Ascending aorta (tissue), 2 donors: ENCODE results near the gene CTNNBIP1. TPM values are rescaled to one million over a fixed set of nuclear protein-coding genes. Genes with fewer than 3 reads are reported as not detected.

ENCODE experiments used
- DNase-seq, 2 donors: peaks; one replicate each; pipeline ENCODE4 v3.0.0-alpha.2; 2019; ENCODE audit warnings: low spot score in 2 of 2
- H3K27ac ChIP-seq, 2 donors: fragments of 200-600 bp; sonication (generic); one replicate each; pipeline ENCODE4 v1.5.1; 2016 to 2017; ENCODE audit warnings: mild to moderate bottlenecking in 1 of 2
- H3K27me3 ChIP-seq: fragments of 200-600 bp; sonication (generic); one replicate; pipeline ENCODE4 v1.5.1; 2017
- H3K36me3 ChIP-seq, 2 donors: fragments of 200-600 bp; sonication (generic); one replicate each; pipeline ENCODE4 v1.5.1; 2016
- H3K4me1 ChIP-seq, 2 donors: fragments of 200-600 bp; sonication (generic); one replicate each; pipeline ENCODE4 v1.5.1; 2016 to 2017; ENCODE audit warnings: mild to moderate bottlenecking in 1 of 2
- H3K4me3 ChIP-seq, 2 donors: fragments of 200-600 bp; sonication (generic); one replicate each; pipeline ENCODE4 v1.5.1; 2016 to 2017; ENCODE audit warnings: mild to moderate bottlenecking in 1 of 2
- H3K9me3 ChIP-seq, 2 donors: fragments of 200-600 bp; sonication (generic); one replicate each; pipeline ENCODE4 v1.5.1; 2016
- intact Hi-C: fragments of 100-400 bp; cut with DNase I; formaldehyde crosslinking; loops from one replicate; pipeline ENCODE4 v1.15.1; 2023
- total RNA-seq: library from RNA; depleted of rRNA; stranded (reverse); fragments of >200 nt; gene quantifications from one replicate; pipeline ENCODE4 v1.1.0, GENCODE V29; 2016
- TF ChIP-seq, protein P1 (sequence below), 3 experiments: fragments of 200-600 bp in 2 of 3; fragments of 450-650 bp in 1 of 3; sonication (generic) in 2 of 3; IDR thresholded peaks; one replicate each; pipeline ENCODE4 v1.5.1; 2016 to 2019; ENCODE audit warnings: antibody characterized with exemption in 3 of 3, mild to moderate bottlenecking in 1 of 3, moderate library complexity in 1 of 3

Gene CTNNBIP1
- total RNA-seq, 1 donor from 2014 or later: 74.1 TPM

DNA sequence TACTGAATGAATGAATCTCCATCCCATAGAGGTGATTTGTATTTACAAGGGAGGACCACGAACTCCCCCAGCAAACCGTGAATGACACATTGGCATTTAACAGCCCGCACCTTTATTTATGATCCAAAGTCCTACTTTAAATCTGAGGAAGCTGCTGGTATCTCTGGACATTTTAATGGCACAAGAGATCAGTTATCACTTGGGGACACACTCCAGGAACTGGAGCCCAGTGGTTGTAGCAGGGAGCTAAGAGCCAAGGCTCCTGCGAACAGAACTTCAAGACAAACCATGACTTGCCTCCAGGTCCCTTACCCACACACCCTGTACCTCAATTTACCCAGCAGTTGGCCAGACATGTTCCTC, 1.2 kb downstream of the CTNNBIP1 start:
- intact Hi-C loops: no loop called here
- Histone ChIP-seq H3K4me1 (peaks cover 5 to 16% of the 10 kb centered on the region in 2 donors), H3K36me3 (no peaks in the 10 kb centered on the region), H3K27me3 (no peaks in the 10 kb centered on the region), H3K27ac (peak overlapping the region in 1 of 2 donors; percentile 58), H3K4me3 (peak overlapping the region; percentile 93 to 99), H3K9me3 (no peaks in the 10 kb centered on the region)
- TF ChIP-seq, protein P1, sequence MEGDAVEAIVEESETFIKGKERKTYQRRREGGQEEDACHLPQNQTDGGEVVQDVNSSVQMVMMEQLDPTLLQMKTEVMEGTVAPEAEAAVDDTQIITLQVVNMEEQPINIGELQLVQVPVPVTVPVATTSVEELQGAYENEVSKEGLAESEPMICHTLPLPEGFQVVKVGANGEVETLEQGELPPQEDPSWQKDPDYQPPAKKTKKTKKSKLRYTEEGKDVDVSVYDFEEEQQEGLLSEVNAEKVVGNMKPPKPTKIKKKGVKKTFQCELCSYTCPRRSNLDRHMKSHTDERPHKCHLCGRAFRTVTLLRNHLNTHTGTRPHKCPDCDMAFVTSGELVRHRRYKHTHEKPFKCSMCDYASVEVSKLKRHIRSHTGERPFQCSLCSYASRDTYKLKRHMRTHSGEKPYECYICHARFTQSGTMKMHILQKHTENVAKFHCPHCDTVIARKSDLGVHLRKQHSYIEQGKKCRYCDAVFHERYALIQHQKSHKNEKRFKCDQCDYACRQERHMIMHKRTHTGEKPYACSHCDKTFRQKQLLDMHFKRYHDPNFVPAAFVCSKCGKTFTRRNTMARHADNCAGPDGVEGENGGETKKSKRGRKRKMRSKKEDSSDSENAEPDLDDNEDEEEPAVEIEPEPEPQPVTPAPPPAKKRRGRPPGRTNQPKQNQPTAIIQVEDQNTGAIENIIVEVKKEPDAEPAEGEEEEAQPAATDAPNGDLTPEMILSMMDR (IDR thresholded peaks at IDR 0.05): no peak
- DNase-seq: no peak

DNA sequence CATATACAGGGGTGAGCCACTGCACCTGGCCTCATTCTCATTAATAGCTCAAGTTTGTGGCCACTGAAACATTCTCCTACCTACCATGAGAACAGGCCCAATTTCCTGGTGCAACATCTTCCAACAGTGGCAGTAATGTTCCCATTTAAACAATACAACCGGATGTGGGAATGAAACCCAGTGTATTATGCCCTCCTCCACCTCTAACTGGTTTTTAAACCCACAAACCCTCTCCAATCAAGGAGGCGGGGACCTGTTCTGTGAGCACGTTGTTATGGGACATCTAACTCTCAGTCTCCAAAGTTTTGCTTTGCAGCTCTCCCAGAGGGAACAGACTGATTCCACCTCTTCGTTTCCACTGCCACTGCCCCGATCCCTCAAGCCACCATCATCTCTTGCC, 2.6 kb downstream of the CTNNBIP1 start:
- H3K27me3 ChIP-seq: no peaks in the 10 kb centered on the region
- H3K4me1 ChIP-seq: peaks cover 5 to 16% of the 10 kb centered on the region in 2 donors
- H3K9me3 ChIP-seq: no peaks in the 10 kb centered on the region
- H3K4me3 ChIP-seq: no peak overlapping the region
- intact Hi-C loops: no loop called here
- H3K27ac ChIP-seq: no peak overlapping the region
- no peak for DNase-seq
- H3K36me3 ChIP-seq: no peaks in the 10 kb centered on the region
- TF ChIP-seq, protein P1 (IDR thresholded peaks at IDR 0.05): no peak

DNA sequence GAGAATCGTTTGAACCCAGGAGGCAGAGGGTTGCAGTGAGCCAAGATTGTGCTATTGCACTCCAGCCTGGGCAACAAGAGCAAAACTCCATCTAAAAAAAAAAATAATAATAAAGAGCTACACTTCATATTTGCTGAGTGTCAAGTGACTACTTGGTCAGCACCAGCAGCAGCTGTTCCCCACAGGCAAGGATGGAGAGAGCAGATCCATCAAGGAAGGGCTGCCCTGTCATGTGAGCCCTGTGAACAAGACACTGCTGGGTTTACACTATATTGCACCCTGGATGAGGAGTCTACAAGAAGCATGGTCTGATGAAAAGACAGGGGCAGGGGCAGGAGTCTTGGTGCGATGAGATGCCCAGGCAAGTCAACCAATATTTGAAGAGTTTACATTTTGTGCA, 3.6 kb downstream of the CTNNBIP1 start:
- H3K27me3 ChIP-seq: no peaks in the 10 kb centered on the region
- TF ChIP-seq, protein P1 (IDR thresholded peaks at IDR 0.05): no peak
- peaks cover 7 to 22% of the 10 kb centered on the region in 2 donors for H3K4me1 ChIP-seq
- H3K27ac ChIP-seq: no peak overlapping the region
- no peaks in the 10 kb centered on the region for H3K36me3 ChIP-seq
- H3K9me3 ChIP-seq: no peaks in the 10 kb centered on the region
- DNase-seq: no peak
- intact Hi-C loops: no loop called here
- H3K4me3 ChIP-seq: no peak overlapping the region

DNA sequence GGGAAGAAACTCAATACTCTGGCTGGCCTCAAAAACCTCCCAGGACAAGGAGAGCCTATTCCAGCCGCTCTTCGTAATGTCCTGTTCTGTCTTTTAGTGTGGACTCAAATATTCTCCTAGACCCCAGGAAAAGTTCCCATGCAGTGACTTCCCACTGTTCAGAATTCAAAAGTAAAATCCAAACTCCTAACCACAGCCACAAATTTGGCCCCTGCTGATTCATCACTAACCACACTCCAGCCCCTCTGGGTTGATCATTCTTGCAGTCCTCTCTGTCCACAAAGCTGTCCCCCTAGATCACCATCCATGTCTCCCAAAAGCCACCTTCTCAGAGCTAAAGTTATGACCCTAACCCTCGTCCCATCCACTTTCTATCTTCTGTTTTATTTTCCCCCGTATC, 5.1 kb downstream of the CTNNBIP1 start:
- H3K36me3 ChIP-seq: no peaks in the 10 kb centered on the region
- TF ChIP-seq, protein P1 (IDR thresholded peaks at IDR 0.05): no peak
- peaks cover 16 to 29% of the 10 kb centered on the region in 2 donors for H3K4me1 ChIP-seq
- DNase-seq: no peak
- H3K9me3 ChIP-seq: no peaks in the 10 kb centered on the region
- no peaks in the 10 kb centered on the region for H3K27me3 ChIP-seq
- H3K27ac ChIP-seq: no peak overlapping the region
- intact Hi-C loops: no loop called here
- no peak overlapping the region for H3K4me3 ChIP-seq

DNA sequence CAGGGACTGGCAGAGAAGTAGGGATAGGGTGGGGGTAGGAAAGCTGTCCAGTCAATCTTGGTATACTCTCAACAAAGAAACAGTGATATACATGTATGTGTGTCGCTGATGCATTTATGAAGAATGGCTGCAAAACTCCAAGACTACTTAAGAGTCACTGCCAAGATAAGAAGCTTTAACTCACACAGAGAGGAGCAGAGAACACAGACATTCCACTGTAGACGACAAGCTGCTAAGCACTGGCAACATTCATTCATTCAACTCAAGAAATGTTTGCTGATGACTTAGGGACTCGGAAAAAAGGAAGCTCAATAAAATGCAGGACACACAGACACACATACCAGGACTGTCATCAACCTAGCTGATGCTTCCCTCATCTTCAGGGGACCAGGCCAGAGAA, 5.5 kb downstream of the CTNNBIP1 start:
- Histone ChIP-seq H3K4me1 (peaks cover 16 to 33% of the 10 kb centered on the region in 2 donors), H3K27ac (no peak overlapping the region), H3K9me3 (no peaks in the 10 kb centered on the region), H3K27me3 (no peaks in the 10 kb centered on the region), H3K4me3 (no peak overlapping the region), H3K36me3 (no peaks in the 10 kb centered on the region)
- no peak for DNase-seq
- intact Hi-C loops: no loop called here
- TF ChIP-seq, protein P1 (IDR thresholded peaks at IDR 0.05): no peak
